Tibial artery (tissue), 4 donors: ENCODE measurements around the gene LSP1.

Experiments used
- DNase-seq, 2 donors: peaks; one replicate each; pipeline ENCODE4 v3.0.0-alpha.2; 2019
- H3K27ac ChIP-seq, 2 donors: fragments of 200-600 bp; sonication (generic) in 1 of 2; 1 replicate in 1 of 2; 2 replicates in 1 of 2; pipeline ENCODE4 v1.5.1; 2018 to 2019; ENCODE audit warnings: mild to moderate bottlenecking in 1 of 2
- H3K27me3 ChIP-seq, 2 donors: fragments of 200-600 bp; sonication (generic) in 1 of 2; one replicate each; pipeline versions ENCODE4 v1.5.1 to v1.6.0; 2016 to 2019
- H3K36me3 ChIP-seq, 3 donors: fragments of 200-600 bp; sonication (generic) in 2 of 3; one replicate each; pipeline ENCODE4 v1.5.1; 2016 to 2019; ENCODE audit warnings: mild to moderate bottlenecking in 2 of 3
- H3K4me1 ChIP-seq, 4 donors: fragments of 200-600 bp; sonication (generic) in 2 of 4; 1 replicate in 3 of 4; 2 replicates in 1 of 4; pipeline ENCODE4 v1.5.1; 2016 to 2019
- H3K4me3 ChIP-seq, 2 donors: fragments of 200-600 bp; sonication (generic) in 1 of 2; 1 replicate in 1 of 2; 2 replicates in 1 of 2; pipeline ENCODE4 v1.5.1; 2018 to 2019; ENCODE audit warnings: mild to moderate bottlenecking in 2 of 2
- H3K9me3 ChIP-seq, 3 donors: fragments of 200-600 bp; sonication (generic) in 1 of 3; one replicate each; pipeline ENCODE4 v1.5.1; 2016 to 2019
- CTCF ChIP-seq, 2 experiments: fragments of 200-600 bp in 1 of 2; fragments of 450-650 bp in 1 of 2; IDR thresholded peaks; one replicate each; pipeline ENCODE4 v1.5.1; 2017 to 2019; ENCODE audit warnings: antibody characterized with exemption in 2 of 2, mild to moderate bottlenecking in 1 of 2, moderate library complexity in 1 of 2
- intact Hi-C: fragments of 100-400 bp; cut with DNase I; formaldehyde crosslinking; loops from one replicate; pipeline ENCODE4 v1.15.0; 2023; ENCODE audit warnings: low total_unique reads

The LSP1 gene

GRCh38 chr11:1915795-1916131 lies 62.9 kb downstream of the LSP1 start:
- Histone ChIP-seq H3K27me3 (peaks cover 0 to 20% of the 10 kb centered on the region in 2 donors), H3K27ac (no peak overlapping the region), H3K4me3 (no peak overlapping the region), H3K4me1 (peaks cover 0 to 20% (median 6%) of the 10 kb centered on the region in 4 donors), H3K9me3 (no peaks in the 10 kb centered on the region), H3K36me3 (no peaks in the 10 kb centered on the region)
- intact Hi-C loops = loop anchor here (1.0 kb wide), 1 partner anchor 22 kb away; no protein-coding TSS in a partner anchor
- no peak for TF ChIP-seq CTCF (IDR thresholded peaks at IDR 0.05)
- no peak for DNase-seq

- intact Hi-C loops = loop anchor here (1.0 kb wide), 1 partner anchor 23 kb away; no protein-coding TSS in a partner anchor
- Histone ChIP-seq H3K27me3 (peaks cover 0 to 25% of the 10 kb centered on the region in 2 donors), H3K9me3 (no peaks in the 10 kb centered on the region), H3K4me3 (no peak overlapping the region), H3K27ac (no peak overlapping the region), H3K4me1 (peaks cover 0 to 20% (median 6%) of the 10 kb centered on the region in 4 donors), H3K36me3 (no peaks in the 10 kb centered on the region)
- no peak for DNase-seq
- TF ChIP-seq CTCF (IDR thresholded peaks at IDR 0.05) = no peak
Measured at GRCh38 chr11:1916132-1916985, 63.5 kb downstream of the LSP1 start.

- H3K36me3 ChIP-seq = no peaks in the 10 kb centered on the region
- no peak for DNase-seq
- H3K27ac ChIP-seq = no peak overlapping the region
- no peak for TF ChIP-seq CTCF (IDR thresholded peaks at IDR 0.05)
- H3K9me3 ChIP-seq = no peaks in the 10 kb centered on the region
- no peak overlapping the region for H3K4me3 ChIP-seq
- H3K4me1 ChIP-seq = peaks cover 0 to 20% (median 6%) of the 10 kb centered on the region in 4 donors
- intact Hi-C loops = loop anchor here (1.0 kb wide), 1 partner anchor 24 kb away; no protein-coding TSS in a partner anchor
- peaks cover 0 to 29% of the 10 kb centered on the region in 2 donors for H3K27me3 ChIP-seq
Measured at GRCh38 chr11:1916986-1917522, 64.2 kb downstream of the LSP1 start.

- intact Hi-C loops = no loop called here
- Histone ChIP-seq H3K4me1 (peaks cover 0 to 20% (median 6%) of the 10 kb centered on the region in 4 donors), H3K27ac (no peak overlapping the region), H3K36me3 (no peaks in the 10 kb centered on the region), H3K4me3 (no peak overlapping the region), H3K9me3 (no peaks in the 10 kb centered on the region), H3K27me3 (peaks cover 0 to 32% of the 10 kb centered on the region in 2 donors)
- TF ChIP-seq CTCF (IDR thresholded peaks at IDR 0.05) = peak; percentile 22 to 47
- no peak for DNase-seq
Measured at GRCh38 chr11:1917523-1918435, 64.9 kb downstream of the LSP1 start.
